ENCODE measurements around the gene AOAH. TPM values are rescaled to one million over a fixed set of nuclear protein-coding genes. Genes with fewer than 3 reads are reported as not detected.

AOAH gene
- total and polyA plus RNA-seq, 8 donors: 1.6 to 35.8 (median 4.3) TPM; not detected in 1

GRCh38 chr7:36663481-36663880 is 60.8 kb downstream of the AOAH start:
- no peak for DNase-seq
- Histone ChIP-seq H3K9me3 (no peaks in the 10 kb centered on the region), H3K36me3 (no peaks in the 10 kb centered on the region), H3K4me1 (no peaks in the 10 kb centered on the region), H3K27ac (no peak overlapping the region), H3K27me3 (no peaks in the 10 kb centered on the region), H3K4me3 (no peak overlapping the region)
- intact Hi-C loops (cut with DNase I; ENCODE audit: low total_unique reads): no loop called here
- WGBS, 5 donors: 72 to 86% (median 83%) methylated on average over 4 of the region's 4 CpGs
- TF ChIP-seq POLR2A (IDR thresholded peaks at IDR 0.05) (no peak), EP300 (IDR thresholded peaks at IDR 0.05) (no peak), POLR2AphosphoS5 (IDR thresholded peaks at IDR 0.05) (no peak)
- TF ChIP-seq, protein P1, sequence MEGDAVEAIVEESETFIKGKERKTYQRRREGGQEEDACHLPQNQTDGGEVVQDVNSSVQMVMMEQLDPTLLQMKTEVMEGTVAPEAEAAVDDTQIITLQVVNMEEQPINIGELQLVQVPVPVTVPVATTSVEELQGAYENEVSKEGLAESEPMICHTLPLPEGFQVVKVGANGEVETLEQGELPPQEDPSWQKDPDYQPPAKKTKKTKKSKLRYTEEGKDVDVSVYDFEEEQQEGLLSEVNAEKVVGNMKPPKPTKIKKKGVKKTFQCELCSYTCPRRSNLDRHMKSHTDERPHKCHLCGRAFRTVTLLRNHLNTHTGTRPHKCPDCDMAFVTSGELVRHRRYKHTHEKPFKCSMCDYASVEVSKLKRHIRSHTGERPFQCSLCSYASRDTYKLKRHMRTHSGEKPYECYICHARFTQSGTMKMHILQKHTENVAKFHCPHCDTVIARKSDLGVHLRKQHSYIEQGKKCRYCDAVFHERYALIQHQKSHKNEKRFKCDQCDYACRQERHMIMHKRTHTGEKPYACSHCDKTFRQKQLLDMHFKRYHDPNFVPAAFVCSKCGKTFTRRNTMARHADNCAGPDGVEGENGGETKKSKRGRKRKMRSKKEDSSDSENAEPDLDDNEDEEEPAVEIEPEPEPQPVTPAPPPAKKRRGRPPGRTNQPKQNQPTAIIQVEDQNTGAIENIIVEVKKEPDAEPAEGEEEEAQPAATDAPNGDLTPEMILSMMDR (IDR thresholded peaks at IDR 0.05): no peak

GRCh38 chr7:36661135-36661840 is 63.0 kb downstream of the AOAH start:
- DNase-seq: no peak
- Histone ChIP-seq H3K4me1 (peaks cover 0 to 2% (median 0%) of the 10 kb centered on the region in 4 donors), H3K27me3 (no peaks in the 10 kb centered on the region), H3K27ac (no peak overlapping the region), H3K36me3 (no peaks in the 10 kb centered on the region), H3K4me3 (no peak overlapping the region), H3K9me3 (no peaks in the 10 kb centered on the region)
- WGBS, 5 donors: 69 to 82% (median 75%) methylated on average over 7 of the region's 7 CpGs
- intact Hi-C loops (cut with DNase I; ENCODE audit: low total_unique reads): no loop called here
- no peak for TF ChIP-seq POLR2AphosphoS5 (IDR thresholded peaks at IDR 0.05)
- TF ChIP-seq POLR2A (IDR thresholded peaks at IDR 0.05): no peak
- no peak for TF ChIP-seq EP300 (IDR thresholded peaks at IDR 0.05)
- TF ChIP-seq, protein P1 (IDR thresholded peaks at IDR 0.05): no peak

DNA sequence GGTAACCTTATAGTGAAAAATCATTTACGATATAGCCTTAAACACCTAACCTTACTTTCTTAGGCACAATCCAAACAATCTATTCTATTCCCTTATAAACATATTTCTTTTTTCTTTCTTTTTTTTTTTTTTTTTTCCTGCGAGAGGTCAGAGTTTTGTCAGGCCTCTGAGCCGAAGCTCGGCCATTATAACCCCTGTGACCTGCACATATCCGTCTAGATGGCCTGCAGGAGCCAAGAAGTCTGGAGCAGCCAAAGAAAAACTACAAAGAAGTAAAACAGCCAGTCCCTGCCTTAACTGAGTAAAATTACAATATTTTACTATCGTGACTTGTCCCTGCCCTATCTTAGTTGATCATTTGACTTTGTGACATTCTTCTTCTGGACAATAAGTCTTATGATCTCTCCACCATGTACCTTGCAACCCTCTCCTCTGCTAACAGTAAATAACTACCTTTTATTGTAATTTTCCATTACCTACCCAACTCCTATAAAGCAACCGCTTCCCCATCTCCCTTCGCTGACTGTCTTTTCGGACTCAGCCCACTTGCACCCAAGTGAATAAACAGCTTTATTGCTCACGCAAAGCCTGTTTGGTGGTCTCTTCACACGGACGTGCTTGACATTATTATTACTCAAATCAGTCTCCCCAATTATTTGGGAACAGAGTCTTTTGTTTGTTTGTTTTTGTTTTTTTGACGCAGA is 64.5 kb downstream of the AOAH start:
- TF ChIP-seq POLR2AphosphoS5 (IDR thresholded peaks at IDR 0.05): no peak
- TF ChIP-seq EP300 (IDR thresholded peaks at IDR 0.05): no peak
- no peak for TF ChIP-seq POLR2A (IDR thresholded peaks at IDR 0.05)
- TF ChIP-seq, protein P1 (IDR thresholded peaks at IDR 0.05): no peak
- no peaks in the 10 kb centered on the region for H3K27me3 ChIP-seq
- H3K27ac ChIP-seq: no peak overlapping the region
- H3K4me1 ChIP-seq: peaks cover 0 to 2% (median 0%) of the 10 kb centered on the region in 4 donors
- intact Hi-C loops (cut with DNase I; ENCODE audit: low total_unique reads): no loop called here
- WGBS, 5 donors: 75 to 86% (median 85%) methylated on average over 13 of the region's 13 CpGs
- no peaks in the 10 kb centered on the region for H3K9me3 ChIP-seq
- H3K36me3 ChIP-seq: no peaks in the 10 kb centered on the region
- no peak overlapping the region for H3K4me3 ChIP-seq
- DNase-seq: no peak

DNA sequence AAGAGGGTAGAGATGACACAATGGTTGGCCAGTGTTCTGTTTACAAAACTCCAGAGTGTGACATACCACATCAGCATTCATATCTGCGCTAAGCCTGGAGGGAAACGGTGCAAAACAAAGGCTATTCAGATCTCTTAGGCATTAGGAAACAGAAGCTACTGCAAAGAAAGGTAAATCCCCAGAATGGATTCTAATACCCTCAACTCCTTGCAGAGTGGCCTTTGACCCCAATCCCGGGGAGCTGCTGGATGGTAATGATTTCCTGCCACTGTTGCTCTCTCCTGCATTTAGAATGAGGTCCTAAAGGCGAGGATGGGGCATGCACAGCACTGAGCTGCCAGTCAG is 65.2 kb downstream of the AOAH start:
- H3K4me3 ChIP-seq: no peak overlapping the region

More for the DNA sequence above, 65.2 kb downstream of the AOAH start:
- DNase-seq: peak in 1 of 2 donors; percentile 42
- 47 to 59% (median 55%) methylated on average over 4 of the region's 4 CpGs for WGBS, 5 donors
- Histone ChIP-seq H3K27ac (no peak overlapping the region), H3K36me3 (no peaks in the 10 kb centered on the region), H3K27me3 (no peaks in the 10 kb centered on the region), H3K4me1 (peaks cover 0 to 2% (median 0%) of the 10 kb centered on the region in 4 donors), H3K9me3 (no peaks in the 10 kb centered on the region)
- TF ChIP-seq EP300 (IDR thresholded peaks at IDR 0.05) (no peak), POLR2AphosphoS5 (IDR thresholded peaks at IDR 0.05) (no peak), POLR2A (IDR thresholded peaks at IDR 0.05) (no peak)
- TF ChIP-seq, protein P1 (IDR thresholded peaks at IDR 0.05): no peak
- intact Hi-C loops (cut with DNase I; ENCODE audit: low total_unique reads): no loop called here
